GM15510 (cell line): ENCODE data around the gene MUC12.

Experiments used
- POLR2A ChIP-seq: IDR thresholded peaks from 3 replicates; pipeline ENCODE4 v1.6.1; 2011; ENCODE audit warnings: borderline replicate concordance; ENCODE audit not compliant: insufficient read length; ENCODE audit errors: extremely low read depth

The MUC12 gene

DNA sequence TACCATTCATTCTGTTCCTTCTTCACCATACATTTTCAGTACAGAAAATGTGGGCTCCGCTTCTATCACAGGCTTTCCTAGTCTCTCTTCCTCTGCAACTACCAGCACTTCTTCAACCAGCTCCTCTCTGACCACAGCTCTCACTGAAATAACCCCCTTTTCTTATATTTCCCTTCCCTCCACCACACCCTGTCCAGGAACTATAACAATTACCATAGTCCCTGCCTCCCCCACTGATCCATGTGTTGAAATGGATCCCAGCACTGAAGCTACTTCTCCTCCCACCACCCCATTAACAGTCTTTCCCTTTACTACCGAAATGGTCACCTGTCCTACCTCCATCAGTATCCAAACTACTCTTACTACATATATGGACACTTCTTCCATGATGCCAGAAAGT is 9.5 kb upstream of the MUC12 start:
- no peak for TF ChIP-seq POLR2A

DNA sequence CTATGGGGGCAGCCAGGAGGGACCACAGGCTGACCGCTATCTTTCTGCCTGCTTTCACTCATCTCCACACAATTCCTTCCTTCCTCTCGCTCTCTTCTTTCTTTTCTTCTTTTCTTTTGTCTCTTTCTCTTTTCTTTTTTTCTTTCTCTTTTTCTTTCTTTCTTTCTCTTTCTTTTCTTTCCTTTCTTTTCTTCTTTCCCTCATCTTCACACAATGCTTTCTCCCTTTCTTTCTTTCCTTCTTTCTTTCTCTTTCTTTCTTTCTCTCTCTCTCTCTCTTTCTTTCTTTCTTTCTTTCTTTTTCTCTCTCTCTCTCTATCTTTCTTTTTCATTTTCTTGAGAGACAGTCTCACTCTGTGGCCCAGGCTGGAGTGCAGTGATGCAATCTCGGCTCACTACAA is 6.8 kb upstream of the MUC12 start:
- no peak for TF ChIP-seq POLR2A

DNA sequence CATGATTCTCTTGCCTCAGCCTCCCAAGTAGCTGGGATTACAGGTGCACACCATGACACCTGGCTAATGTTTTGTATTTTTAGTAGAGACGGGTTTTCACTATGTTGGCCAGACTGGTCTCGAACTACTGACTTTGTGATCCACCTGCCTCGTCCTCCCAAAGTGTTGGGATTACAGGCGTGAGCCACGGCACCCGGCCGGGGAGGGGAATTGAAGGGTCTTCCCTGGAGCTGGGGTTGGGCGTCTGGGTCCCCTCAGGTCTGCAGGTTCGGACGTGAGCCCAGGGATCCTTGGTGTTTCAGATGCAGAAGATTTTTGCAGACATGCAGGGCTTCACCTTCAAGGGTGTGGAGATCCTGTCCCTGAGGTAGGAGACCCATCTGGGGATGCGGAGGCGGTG is 6.0 kb upstream of the MUC12 start:
- TF ChIP-seq POLR2A, result no peak

DNA sequence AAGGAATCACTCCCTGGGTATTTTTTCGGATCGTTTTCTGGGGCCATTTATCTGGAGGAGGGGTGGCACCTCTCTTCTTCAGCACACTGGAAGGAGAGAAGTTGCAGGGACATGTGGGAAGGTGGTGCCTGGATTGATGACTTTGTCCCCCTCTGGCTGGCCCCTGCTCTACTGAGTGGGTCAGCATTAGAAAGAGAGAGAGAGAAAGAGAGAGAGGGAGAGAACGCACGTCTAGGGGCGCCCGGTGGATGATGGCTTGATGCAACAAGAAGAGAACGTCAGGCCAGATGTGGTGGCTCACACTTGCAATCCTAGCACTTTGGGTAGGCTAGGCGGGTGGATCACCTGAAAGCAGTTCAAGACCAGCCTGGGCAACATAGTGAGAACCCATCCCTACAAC is 5.5 kb upstream of the MUC12 start:
- no peak for TF ChIP-seq POLR2A

DNA sequence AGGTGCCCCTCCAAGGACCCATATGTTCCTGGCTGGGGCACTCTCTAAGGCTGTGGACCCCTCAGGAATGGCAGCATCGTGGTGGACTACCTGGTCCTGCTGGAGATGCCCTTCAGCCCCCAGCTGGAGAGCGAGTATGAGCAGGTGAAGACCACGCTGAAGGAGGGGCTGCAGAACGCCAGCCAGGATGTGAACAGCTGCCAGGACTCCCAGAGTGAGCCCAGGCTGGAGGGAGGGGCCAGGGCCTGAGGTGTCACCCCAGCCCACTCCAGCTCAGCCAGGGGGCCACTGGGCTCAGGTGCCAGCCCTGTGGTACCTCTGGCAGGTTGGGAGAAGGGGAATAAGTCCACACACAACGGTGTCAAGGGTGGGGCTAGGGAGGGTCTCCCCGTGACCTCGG is 4.7 kb upstream of the MUC12 start:
- no peak for TF ChIP-seq POLR2A

DNA sequence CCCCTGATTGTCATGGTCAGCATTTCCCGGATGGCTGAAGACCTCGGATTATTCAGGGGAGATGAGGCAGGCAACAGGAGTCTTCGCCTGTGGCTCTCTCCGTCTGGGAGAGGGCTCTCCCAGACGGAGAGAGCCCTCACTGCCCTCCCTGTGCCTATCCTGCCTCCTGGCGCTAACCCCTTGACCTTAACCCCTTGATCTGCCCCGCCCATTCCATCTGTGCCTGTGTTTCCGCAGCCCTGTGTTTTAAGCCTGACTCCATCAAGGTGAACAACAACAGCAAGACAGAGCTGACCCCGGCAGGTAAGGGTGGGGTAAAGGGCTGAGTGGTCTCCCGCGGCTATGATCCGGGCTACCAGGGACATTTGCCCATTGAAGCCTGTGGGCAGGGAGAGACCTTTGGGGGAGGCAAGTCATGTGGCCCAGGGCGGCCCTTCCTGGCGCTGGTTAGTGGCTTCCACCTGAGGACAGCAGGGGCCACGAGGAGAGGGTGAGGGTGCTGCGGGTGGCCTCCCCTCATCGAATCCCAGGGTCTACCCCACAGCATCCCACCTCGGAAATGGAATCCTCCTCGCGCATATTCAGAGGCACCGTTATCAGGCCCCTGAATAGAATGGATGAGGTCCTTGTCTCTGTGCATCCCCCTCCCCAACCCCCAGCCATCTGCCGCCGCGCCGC is 4.2 kb upstream of the MUC12 start:
- no peak for TF ChIP-seq POLR2A

DNA sequence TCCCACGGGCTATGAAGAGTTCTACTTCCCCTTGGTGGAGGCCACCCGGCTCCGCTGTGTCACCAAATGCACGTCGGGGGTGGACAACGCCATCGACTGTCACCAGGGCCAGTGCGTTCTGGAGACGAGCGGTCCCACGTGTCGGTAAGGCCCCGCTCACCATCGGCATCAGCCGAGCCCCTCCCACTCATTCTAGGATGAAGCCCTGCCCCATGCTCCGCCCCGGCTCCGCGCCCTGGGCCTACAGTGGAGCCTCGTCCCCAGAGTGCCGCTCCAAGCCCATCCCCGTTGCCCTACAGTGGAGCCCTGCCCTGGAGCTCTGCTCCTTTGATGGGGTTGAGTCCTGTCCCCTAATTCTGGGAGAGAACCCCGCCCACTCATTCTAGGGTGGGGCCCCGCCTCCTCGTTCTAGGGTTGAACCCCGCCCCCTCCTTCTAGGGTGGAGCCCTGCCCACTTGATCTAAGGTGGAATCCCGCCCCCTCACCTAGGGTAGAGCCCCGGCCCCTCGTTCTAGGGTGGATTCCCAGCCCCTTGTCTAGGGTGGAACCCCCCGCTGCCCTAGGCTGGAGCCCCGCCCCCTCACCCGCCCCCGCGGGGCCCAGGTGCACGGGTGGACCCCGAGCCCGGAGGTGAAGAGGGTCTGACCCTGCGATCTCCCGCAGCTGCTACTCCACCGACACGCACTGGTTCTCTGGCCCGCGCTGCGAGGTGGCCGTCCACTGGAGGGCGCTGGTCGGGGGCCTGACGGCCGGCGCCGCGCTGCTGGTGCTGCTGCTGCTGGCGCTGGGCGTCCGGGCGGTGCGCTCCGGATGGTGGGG is 3.4 kb upstream of the MUC12 start:
- TF ChIP-seq POLR2A, result no peak

DNA sequence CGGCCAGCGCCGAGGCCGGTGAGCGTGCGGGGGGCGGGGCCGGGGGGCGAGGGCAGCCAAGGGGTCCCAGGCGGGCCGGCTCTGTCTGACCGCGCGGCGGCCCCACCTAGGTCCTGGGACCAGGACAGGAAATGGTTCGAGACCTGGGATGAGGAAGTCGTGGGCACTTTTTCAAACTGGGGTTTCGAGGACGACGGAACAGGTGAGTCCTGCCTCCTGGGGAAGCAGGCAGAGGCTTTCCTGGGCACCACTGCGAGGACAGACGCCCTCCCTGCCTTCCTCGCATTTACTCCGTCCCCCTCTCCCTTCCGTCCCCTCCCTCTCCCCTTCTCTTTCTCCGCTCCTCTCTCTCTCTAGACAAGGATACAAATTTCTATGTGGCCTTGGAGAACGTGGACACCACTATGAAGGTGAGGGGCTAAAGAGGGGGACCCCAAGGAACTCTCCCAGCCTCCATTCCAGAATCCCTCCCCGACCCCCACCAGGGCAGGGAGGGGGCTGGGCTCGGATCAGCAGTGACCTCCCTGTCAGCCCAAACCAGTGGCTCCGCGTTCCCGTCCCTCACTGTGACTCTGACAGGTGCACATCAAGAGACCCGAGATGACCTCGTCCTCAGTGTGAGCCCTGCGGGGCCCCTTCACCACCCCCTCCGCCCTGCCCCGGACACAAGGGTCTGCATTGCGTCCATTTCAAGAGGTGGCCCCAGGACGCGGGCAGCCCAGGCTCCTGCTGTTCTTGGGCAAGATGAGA is 2.6 kb upstream of the MUC12 start:
- no peak for TF ChIP-seq POLR2A

DNA sequence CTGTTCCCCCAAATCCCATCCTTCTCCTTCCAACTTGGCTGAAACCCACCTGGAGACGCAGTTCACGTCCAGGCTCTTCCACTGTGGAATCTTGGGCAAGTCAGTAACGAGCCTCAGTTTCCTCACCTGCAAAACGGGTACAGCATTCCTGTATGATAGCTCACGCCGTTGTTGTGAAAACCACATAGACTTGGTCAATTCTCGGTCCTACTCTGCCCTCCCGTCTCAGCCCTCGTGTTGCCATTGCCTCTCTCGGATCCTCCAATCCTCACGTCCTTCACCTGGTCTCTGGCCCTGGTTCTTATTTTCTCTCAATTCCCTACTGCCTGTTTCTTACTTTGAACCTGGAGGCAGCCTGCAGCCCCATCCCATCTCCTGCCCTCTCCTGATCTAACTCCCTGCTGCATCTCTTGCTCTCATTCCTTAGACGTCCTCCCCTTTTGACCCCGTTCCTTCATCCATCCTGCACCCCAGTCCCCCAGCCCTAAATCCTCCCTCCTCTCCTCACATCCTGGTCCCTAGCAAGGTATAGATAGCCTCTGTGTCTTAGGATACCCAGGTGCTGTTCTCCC is 2.0 kb upstream of the MUC12 start:
- no peak for TF ChIP-seq POLR2A

DNA sequence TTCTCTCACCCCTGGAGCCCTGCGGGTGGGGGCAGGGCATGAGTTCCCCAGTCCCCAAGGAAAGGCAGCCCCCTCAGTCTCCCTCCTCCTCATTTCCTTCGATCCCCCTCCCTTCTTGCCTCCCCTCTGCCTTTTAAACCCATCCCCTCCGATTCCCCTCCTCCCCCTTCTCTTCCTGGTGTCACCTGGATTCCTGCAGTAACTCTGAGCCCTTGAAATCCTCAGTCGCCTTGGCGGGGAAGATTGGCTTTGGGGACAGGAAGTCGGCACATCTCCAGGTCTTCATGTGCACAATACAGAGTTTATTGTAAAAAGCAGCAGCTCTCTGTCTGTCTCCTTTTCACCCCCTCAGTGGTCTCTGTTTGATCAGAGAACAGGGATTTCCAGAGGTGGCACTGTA is 1.3 kb upstream of the MUC12 start:
- TF ChIP-seq POLR2A, result no peak

DNA sequence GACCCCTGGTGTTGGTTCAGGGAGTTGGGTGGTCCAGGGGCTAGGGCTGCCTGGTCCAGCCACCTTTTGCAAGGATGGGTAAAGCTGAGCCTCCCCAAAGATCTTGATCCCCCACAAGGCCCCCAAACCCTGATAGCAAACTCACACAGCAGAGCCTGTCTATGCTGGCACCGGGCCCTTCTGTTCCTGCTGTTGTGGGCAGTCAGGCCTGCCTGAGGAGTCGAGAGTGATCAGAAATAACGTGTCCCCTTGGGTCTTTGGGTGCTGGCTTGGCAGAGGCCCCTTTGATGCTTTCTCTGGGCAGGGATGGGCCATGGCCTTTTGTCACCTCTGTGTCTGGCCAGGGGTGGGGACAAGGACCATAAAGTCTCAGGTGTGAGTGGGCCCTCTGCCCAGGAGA is 715 bp upstream of the MUC12 start:
- no peak for TF ChIP-seq POLR2A

DNA sequence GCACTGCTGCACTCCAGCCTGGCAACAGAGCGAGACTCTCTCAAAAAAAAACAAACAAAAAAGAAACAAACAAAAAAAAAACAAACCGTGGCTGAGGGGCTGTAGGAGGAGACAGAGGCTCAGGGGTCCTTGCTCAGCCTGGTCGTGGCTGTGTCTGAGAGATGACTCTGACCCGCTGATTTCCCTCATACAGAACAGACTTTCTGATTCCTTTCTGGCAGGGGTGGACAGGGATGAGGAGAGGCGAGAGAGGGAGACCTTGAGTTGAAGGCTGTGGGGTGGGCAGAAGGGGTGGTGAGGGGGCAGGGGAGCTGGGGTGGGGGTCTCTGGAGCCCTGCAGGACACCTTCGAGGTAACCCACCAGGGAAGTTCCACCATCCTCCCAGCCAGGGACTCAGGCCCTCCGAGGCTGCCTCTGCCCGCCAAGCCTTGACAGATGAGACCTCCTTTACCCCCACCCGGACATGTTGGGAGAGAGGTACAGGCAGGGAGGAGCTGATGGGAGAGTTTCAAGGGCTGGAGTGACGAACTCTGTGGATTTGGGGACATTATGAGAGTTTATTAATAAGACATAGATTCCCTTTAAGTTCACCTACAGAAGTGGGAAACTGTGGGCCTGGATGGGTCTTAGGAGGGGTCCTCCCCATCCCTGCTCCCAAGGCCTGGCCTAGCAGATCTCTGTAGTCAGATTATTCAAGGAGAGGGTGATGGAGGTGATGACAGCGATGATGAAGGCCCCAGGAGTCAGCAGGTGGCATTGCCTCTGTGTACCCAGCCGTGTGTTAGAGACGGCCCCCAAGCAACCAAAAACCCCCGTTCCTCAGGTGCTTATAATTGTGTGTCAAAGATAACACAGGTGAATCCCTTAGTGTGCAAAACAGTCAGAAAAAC is 2.0 kb downstream of the MUC12 start:
- TF ChIP-seq POLR2A, result no peak

DNA sequence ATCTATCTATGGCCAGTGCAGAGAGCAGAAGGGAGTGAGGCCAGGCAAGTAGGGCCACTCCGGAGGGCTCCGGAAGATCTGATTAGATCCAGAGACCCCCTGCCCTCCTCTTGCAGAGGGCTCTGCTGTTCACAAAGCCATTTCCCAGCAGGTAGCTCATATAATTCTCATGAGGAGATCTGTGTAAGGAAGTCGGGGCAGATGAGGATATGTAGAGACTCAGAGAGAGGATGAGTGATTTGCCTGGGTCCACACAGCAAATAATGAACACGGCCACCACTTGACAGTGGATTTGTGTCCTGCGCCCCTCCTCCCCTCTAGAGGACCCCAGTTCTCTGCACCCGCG is 2.6 kb downstream of the MUC12 start:
- no peak for TF ChIP-seq POLR2A

DNA sequence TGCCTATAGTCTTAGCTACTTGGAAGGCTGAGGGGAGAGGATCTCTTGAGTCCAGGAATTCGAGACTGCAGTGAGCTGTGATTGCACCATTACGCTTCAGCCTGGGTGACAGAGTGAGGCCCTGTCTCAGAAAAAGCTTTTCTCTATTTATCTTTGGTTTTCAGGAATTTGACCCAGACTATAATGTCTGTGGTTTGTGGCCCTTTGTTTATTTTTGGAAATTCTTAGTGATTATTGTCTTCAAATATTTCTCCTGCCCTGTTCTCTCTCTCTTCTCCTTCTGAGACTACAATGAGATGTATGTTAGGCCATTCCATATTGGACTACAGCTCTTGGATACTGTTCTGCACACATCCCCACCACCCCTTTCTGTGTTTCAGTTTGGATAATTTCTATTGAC is 4.7 kb downstream of the MUC12 start:
- TF ChIP-seq POLR2A, result no peak

DNA sequence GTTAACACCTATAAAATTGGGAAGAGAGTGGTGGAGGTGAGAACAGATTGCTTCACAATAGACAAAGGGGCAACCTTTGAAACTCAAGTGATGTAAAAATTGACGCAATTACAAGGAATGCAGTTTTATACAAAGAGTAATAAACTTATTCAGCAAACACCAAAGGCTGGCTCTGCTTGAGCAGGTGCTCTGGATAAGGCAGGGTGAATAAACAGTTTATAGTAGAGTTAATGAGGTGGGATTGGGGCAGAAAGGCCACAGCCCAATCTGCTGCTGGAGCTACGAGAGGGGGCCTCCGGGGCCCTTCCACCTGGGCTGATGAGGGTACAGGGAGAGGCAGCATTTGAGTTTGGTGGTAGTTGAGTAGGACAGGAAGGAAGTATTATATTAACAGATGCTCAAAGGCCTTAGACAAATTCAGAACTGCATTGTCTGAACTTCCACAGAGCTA is 6.0 kb downstream of the MUC12 start:
- TF ChIP-seq POLR2A, result no peak

DNA sequence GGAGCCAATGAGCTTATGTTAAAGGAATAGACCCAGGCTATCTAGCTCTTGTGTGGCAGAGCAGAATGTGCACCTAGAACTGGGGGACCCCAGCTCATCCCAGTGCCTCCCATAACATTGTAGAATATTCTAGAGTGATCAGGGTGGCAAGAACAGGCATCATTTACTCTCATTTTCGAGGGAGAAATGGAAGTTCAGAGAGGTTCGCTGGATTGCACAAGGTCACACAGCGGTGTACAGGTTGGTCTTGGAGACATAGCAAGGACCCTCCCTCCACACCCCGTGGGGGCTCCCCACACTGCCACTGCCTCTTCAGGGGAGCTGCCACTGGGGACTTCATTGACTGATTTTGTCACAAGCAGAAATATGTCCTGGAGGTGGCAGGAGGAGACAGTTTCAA is 8.9 kb downstream of the MUC12 start:
- TF ChIP-seq POLR2A, result no peak
